ENCODE results near the gene HHATL.

DNA sequence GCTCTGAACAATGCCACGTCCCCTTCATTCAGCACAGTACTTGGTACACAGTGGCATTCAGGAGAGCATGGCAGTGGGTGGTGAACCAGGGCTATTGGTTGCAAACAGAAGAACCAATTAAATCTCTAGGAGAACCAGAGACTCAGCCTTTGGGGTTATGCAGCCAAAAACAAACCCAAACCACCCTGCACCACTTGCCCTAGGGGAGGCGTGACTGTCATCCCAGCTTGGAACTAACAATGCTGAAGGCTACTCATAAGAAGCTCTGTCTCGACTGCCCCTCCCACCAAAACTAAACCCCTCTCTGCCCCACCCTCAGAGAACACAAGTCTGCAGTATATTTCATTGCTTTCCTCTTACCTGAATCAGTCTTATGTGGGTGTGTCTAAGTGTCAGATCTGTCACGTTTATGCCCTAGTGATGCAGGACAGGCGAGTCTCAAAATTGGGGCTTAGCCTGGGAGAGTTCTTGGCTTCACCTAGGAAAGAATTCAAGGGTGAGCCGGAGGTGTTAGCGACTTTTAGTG, 32.5 kb downstream of the HHATL start:
- TF ChIP-seq, protein P1, sequence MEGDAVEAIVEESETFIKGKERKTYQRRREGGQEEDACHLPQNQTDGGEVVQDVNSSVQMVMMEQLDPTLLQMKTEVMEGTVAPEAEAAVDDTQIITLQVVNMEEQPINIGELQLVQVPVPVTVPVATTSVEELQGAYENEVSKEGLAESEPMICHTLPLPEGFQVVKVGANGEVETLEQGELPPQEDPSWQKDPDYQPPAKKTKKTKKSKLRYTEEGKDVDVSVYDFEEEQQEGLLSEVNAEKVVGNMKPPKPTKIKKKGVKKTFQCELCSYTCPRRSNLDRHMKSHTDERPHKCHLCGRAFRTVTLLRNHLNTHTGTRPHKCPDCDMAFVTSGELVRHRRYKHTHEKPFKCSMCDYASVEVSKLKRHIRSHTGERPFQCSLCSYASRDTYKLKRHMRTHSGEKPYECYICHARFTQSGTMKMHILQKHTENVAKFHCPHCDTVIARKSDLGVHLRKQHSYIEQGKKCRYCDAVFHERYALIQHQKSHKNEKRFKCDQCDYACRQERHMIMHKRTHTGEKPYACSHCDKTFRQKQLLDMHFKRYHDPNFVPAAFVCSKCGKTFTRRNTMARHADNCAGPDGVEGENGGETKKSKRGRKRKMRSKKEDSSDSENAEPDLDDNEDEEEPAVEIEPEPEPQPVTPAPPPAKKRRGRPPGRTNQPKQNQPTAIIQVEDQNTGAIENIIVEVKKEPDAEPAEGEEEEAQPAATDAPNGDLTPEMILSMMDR (conservative IDR thresholded peaks at IDR 0.05), result no peak
- no peak for TF ChIP-seq ZFX (IDR thresholded peaks at IDR 0.05)
